ENCODE data around the gene EPHA6.
"Not testable (repeated sequence)": the region's sequence is repeated elsewhere in the genome, so short reads cannot be mapped to it uniquely, and the experiment has no call there.

- not testable (repeated sequence) for TF ChIP-seq FOXK2 (IDR thresholded peaks at IDR 0.05); L3MBTL2 (conservative IDR thresholded peaks at IDR 0.05); NFRKB (IDR thresholded peaks at IDR 0.05); LEF1 (IDR thresholded peaks at IDR 0.05; ENCODE audit: borderline replicate concordance); FOXM1 (IDR thresholded peaks at IDR 0.05; ENCODE audit: borderline replicate concordance); SP1 (IDR thresholded peaks at IDR 0.05); TARDBP (IDR thresholded peaks at IDR 0.05)
Measured at GRCh38 chr3:97480696-97481289, 666.4 kb downstream of the EPHA6 start.

Data from HEK293T (cell line).